ENCODE data around the gene PNLIPRP3.

Gene PNLIPRP3

GRCh38 chr10:116451711-116452337 is 24.2 kb downstream of the PNLIPRP3 start:
- no peak for DNase-seq

GRCh38 chr10:116452338-116452720 is 24.7 kb downstream of the PNLIPRP3 start:
- DNase-seq = no peak

- DNase-seq = no peak
Measured at GRCh38 chr10:116457488-116457887, 29.8 kb downstream of the PNLIPRP3 start.

- no peak for DNase-seq
Measured at GRCh38 chr10:116460219-116460618, 32.6 kb downstream of the PNLIPRP3 start.

GRCh38 chr10:116461680-116462079 is 34.0 kb downstream of the PNLIPRP3 start:
- no peak for DNase-seq

- DNase-seq = no peak
Measured at GRCh38 chr10:116464257-116464656, 36.6 kb downstream of the PNLIPRP3 start.

- no peak for DNase-seq
Measured at GRCh38 chr10:116465546-116465945, 37.9 kb downstream of the PNLIPRP3 start.

GRCh38 chr10:116466715-116467422 is 39.2 kb downstream of the PNLIPRP3 start:
- no peak for DNase-seq

GRCh38 chr10:116469437-116469836 is 41.8 kb downstream of the PNLIPRP3 start:
- DNase-seq = no peak

GRCh38 chr10:116470071-116470470 is 42.4 kb downstream of the PNLIPRP3 start:
- no peak for DNase-seq

- DNase-seq = no peak
Measured at GRCh38 chr10:116470768-116471415, 43.2 kb downstream of the PNLIPRP3 start.

GRCh38 chr10:116472891-116473290 is 45.2 kb downstream of the PNLIPRP3 start:
- no peak for DNase-seq

- no peak for DNase-seq
Measured at GRCh38 chr10:116475866-116476265, 48.2 kb downstream of the PNLIPRP3 start.

GRCh38 chr10:116476461-116476860 is 48.8 kb downstream of the PNLIPRP3 start:
- no peak for DNase-seq

- no peak for DNase-seq
Measured at GRCh38 chr10:116477986-116478664, 50.5 kb downstream of the PNLIPRP3 start.

GRCh38 chr10:116486770-116487448 is 59.3 kb downstream of the PNLIPRP3 start:
- no peak for DNase-seq

- no peak for DNase-seq
Measured at GRCh38 chr10:116487522-116488430, 60.1 kb downstream of the PNLIPRP3 start.

GRCh38 chr10:116489460-116489859 is 61.8 kb downstream of the PNLIPRP3 start:
- DNase-seq = no peak

GRCh38 chr10:116490028-116490662 is 62.5 kb downstream of the PNLIPRP3 start:
- DNase-seq = no peak

GRCh38 chr10:116504786-116505185 is 77.1 kb downstream of the PNLIPRP3 start:
- no peak for DNase-seq

GRCh38 chr10:116510565-116510964 is 82.9 kb downstream of the PNLIPRP3 start:
- no peak for DNase-seq
